HG02588 (cell line): ENCODE data around the gene IRF8.
"Not testable (repeated sequence)": the region's sequence is repeated elsewhere in the genome, so short reads cannot be mapped to it uniquely, and the experiment has no call there.

Experiments
- ATAC-seq: cut with Tn5 transposase; IDR thresholded peaks from one replicate; pipeline ENCODE4 v1.9.1; 2021; ENCODE audit warnings: mild to moderate bottlenecking, moderate library complexity; ENCODE audit not compliant: unreplicated experiment

IRF8 gene

GRCh38 chr16:85898521-85899442 lies at the start of gene IRF8:
TSS of gene IRF8 (plus strand) at chr16:85899162. CDS start at chr16:85903016, 3,854 bp downstream.
- ATAC-seq = peak; percentile 31

GRCh38 chr16:85849388-85849787 lies 49.6 kb upstream of the IRF8 start:
- ATAC-seq = no peak

- no peak for ATAC-seq
Measured at GRCh38 chr16:85850344-85850880, 48.5 kb upstream of the IRF8 start.

GRCh38 chr16:85851034-85851785 lies 47.8 kb upstream of the IRF8 start:
- ATAC-seq = no peak

GRCh38 chr16:85853547-85854545 lies 45.1 kb upstream of the IRF8 start:
- no peak for ATAC-seq

GRCh38 chr16:85854935-85855334 lies 44.0 kb upstream of the IRF8 start:
- no peak for ATAC-seq

- no peak for ATAC-seq
Measured at GRCh38 chr16:85856079-85856478, 42.9 kb upstream of the IRF8 start.

GRCh38 chr16:85856585-85856984 lies 42.4 kb upstream of the IRF8 start:
- no peak for ATAC-seq

GRCh38 chr16:85857406-85857805 lies 41.6 kb upstream of the IRF8 start:
- ATAC-seq = no peak

- ATAC-seq = not testable (repeated sequence)
Measured at GRCh38 chr16:85858571-85858970, 40.4 kb upstream of the IRF8 start.

GRCh38 chr16:85858984-85859817 lies 39.8 kb upstream of the IRF8 start:
- ATAC-seq = no peak

GRCh38 chr16:85859818-85860125 lies 39.2 kb upstream of the IRF8 start:
- ATAC-seq = no peak

- ATAC-seq = no peak
Measured at GRCh38 chr16:85860413-85861094, 38.4 kb upstream of the IRF8 start.

- ATAC-seq = no peak
Measured at GRCh38 chr16:85861095-85861825, 37.7 kb upstream of the IRF8 start.

GRCh38 chr16:85862476-85863383 lies 36.2 kb upstream of the IRF8 start:
- ATAC-seq = no peak

- ATAC-seq = no peak
Measured at GRCh38 chr16:85863384-85863774, 35.6 kb upstream of the IRF8 start.

- ATAC-seq = no peak
Measured at GRCh38 chr16:85864965-85865364, 34.0 kb upstream of the IRF8 start.
